KG1 (cell line): ENCODE results near the gene FRRS1L.
"Not testable (repeated sequence)": the region's sequence is repeated elsewhere in the genome, so short reads cannot be mapped to it uniquely, and the experiment has no call there.

Experiments
- DNase-seq: peaks from one replicate; lab custom pipeline; 2025; lab: John Stamatoyannopoulos, UW

FRRS1L gene

DNA sequence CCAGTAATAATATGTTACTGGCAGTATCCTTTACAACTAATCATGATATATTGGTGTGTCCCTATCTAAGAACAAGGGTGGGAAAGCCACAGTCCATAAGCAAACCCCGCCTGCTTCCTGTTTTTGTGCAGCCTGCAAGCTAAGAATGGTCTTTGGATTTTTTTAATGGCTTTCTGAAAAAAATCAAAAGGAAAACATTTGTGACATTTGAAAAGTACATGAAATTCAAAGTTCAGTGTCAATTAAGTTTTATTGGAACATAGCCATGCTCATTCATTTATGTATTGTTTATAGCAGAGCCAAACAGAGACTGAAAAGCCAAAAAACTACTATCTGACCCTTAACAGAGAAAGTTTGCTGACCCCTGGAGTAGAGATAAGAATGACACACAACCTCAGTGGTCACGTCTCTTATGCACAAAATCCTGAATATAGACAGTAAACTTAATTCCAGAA is 34.5 kb downstream of the FRRS1L start:
- no peak for DNase-seq

DNA sequence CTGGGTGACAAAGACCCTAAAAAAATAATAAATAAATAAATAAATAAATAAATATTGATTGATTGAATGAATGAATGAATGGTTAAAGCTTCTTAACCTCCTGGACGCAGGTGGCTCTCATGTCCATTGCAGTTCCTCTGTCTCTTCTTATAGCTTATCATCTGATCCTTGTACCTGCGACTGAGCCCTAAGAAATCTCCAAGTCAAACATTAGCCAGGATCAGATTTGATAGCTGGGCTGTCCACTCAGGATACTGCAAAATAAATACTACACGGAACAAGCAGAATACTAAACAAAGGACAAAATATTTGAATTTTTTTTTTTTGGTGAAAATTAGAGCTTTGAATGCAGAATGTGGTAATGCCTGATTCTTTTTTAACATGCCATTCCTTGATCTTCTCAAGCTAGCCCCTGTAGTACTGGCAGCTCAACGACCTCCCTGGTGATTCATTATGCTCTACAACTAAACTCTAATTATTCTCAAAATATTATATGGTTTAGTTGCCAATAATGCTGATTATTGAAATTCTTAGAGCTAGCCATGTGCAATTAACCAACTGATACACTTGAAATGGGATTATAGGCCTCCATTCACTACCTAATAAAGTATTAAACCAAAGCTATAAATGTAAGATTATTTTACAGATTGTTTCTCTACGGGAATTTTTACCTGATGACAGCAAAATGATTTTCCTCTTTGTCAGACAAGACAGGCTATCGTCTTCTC is 37.4 kb downstream of the FRRS1L start:
- DNase-seq = no peak

DNA sequence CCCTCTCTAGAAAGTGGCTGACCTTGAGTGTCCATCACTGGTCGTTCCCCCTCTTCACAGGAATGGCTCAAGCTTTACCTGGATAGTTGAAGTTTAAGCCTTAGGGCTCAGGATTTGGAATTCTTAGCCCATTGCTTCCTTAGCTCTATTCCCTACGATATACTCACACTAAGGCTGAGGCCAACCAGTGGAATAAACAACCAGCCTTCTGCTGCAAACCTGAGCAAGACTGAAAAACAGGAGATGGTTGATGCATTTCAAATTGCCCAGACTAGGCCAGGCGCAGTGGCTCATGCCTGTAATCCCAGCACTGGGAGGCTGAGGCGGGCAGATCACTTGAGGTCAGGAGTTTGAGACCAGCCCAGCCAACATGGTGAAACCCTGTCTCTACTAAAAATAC is 40.4 kb downstream of the FRRS1L start:
- DNase-seq = not testable (repeated sequence)

DNA sequence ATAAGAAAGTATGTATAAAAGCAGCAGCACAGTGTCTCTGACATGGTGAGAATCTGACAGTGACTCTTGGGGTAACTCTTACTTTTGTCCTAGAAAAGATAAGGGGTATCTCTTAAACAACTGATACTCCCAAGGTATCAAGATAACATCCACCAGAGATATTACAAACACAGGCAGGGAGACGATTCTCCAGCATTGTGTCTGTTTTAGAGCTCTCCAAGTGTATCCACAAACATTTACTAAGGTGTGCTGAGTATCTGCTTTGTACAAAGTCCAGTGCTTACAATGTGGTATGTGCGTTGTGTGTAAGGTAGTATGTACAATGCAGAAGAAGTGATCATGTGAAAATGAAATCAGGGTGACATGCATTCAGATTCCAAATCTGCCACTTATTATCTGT is 42.9 kb downstream of the FRRS1L start:
- no peak for DNase-seq

DNA sequence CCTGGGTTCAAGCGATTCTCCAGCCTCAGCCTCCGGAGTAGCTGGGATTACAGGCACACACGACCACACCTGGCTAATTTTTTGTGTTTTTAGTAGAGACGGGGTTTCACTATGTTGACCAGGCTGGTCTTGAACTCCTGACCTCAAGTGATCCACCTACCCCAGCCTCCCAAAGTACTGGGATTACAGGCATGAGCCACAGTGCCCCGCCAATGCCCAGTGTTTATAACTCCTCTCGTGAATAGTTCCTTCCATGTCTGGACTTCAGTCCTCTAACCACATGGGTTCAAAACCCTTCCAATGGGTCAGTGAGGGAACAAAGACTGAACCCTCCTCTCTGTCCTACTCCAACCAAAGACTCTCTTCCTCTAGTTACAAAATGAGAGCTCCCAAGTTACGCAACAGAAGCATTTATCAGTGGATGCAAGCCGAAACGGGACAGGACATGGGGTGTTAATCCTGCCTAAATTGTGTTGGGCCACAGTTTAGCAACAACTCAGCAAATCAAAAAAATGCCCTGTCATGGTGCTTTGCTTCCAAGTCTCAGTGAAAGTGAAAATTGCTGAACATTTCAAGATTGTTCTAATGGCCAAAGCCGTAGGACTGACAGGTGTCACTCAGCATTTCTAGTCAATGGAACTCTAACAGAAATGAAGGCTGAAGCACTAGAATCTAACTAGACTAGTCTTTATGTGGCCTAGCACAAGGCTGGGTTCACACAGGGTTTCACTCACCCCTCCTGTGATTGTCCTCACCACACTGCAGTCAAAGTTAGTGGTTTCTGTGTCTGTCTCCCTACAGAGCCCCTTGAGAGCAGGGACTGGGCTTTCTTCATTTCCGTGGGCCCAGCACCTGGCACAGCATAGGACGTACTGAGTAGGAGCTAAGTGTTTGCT is 44.1 kb downstream of the FRRS1L start:
- DNase-seq = no peak

DNA sequence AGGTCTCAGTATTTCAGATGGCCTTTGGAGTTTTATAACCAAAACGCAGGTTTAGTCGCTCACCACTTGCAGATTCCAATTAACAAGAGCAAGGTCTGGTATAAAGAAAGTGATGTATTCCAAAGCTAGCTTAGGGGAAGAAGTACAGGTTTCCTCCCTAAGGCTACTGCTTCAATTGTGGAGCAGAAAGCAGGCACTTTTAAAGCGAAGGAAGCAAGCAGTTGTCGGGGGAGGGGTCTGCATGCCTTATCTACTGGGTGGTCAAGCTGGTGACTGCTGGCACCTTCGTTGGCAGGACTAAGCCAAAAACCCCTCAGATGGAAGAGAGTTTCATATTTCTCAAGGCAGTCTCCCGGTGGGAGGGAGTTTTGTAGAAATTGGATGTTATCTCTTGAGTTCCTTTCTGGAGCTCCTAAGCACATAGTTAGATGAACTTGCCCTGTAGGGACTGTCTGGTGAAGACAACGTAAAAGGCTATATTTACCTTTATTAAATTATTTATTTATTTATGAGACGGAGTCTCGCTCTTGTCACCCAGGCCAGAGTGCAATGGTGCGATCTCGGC is 45.7 kb downstream of the FRRS1L start:
- DNase-seq = no peak

DNA sequence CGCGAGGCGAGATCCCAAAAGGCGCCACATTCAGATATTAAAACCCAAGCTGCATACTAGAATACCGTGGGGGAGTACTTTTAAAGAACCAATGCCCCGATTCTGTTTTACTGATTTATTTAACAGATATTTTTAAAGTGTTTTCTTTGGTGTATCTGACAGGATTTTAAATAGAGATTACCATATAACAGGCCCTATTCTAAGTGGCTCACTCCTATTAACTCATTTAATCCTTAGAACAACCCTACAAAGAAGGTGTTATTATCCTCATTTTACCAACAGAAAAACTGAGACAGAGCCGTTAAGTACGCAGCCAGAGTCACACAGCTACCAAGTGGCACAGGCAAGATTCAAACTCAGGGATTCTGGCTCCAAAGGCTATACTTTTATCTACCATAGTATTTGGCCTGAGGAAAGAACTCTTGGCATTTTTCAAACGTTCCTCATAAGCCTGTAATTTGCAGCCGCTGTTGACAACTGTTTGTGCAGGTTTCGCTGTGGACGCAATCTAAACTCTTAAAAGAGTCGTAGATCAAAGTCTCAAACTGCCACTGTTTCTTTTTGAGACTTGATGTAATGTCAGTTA is 46.8 kb downstream of the FRRS1L start:
- DNase-seq = no peak

DNA sequence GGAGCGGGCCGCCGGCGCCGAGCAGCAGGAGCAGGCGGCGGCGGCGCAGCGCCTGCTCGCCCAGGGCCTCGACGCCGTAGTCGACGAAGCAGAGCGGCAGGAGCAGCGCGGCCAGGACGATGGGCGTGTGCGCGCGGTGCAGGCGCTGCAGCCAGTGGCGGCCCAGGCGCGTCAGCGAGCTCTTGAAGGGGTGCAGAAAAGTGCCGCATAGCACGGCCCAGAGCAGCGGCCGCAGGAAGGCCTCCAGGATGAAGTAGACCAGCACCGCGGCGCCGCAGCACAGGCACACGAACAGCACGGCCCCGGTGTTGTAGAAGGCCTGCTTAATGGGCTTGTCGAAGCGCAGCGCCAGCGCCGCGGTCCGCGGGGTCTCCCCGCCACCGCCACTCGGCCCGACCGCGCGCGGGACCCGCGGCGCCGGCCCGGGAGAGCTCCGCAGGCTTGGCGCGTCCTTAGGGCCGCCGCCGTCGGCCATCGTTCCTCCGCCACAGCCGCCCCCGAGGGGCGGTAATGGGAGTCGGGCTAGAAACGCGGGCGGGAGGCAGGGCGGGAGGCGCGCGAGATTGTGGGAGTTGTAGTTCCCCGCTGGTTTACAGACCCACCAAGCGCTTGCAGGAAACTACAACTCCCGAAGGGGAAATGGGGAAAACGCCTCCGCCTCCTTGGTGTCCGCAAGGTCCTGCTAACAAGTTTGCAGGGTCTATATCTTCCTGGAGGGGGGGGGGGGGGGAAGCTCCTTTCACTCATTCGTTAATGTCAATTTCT is 47.4 kb downstream of the FRRS1L start, which contains the start of gene TMEM245:
TSS of gene TMEM245 (minus strand) at position 509 of the 765 bp plus-strand sequence. CDS start at position 475, 34 bp downstream.
- peak; percentile 85 for DNase-seq

DNA sequence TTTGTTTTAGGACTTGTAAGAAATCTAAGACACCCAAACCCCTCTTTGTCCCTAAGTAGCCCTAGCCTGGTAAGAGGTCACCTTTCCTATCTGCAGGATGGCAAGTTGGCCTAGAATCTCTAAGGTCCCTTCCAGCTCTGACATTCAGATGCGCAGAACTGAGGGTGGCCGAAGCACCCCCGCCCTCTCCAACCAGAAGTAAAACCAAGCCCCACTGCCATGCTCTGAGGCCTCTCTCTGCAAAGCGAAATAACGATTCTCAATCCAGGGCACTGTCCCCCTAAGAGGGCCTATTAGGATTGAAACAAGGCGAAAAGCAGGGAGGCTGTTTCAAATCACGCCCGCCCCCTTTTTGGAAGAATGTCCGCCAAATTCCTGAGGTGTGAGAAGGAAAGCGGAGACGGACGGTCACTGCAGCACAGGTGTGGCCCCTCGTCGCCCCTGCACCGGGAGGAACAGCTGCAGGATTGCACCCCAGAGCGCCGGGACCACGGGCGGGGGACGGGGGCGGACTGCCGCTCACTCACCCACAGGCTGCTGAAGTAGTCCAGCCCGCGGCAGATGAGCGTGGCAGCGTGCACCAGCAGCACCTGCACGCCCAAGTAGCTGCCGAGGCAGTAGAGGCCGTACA is 48.1 kb downstream of the FRRS1L start:
- no peak for DNase-seq

DNA sequence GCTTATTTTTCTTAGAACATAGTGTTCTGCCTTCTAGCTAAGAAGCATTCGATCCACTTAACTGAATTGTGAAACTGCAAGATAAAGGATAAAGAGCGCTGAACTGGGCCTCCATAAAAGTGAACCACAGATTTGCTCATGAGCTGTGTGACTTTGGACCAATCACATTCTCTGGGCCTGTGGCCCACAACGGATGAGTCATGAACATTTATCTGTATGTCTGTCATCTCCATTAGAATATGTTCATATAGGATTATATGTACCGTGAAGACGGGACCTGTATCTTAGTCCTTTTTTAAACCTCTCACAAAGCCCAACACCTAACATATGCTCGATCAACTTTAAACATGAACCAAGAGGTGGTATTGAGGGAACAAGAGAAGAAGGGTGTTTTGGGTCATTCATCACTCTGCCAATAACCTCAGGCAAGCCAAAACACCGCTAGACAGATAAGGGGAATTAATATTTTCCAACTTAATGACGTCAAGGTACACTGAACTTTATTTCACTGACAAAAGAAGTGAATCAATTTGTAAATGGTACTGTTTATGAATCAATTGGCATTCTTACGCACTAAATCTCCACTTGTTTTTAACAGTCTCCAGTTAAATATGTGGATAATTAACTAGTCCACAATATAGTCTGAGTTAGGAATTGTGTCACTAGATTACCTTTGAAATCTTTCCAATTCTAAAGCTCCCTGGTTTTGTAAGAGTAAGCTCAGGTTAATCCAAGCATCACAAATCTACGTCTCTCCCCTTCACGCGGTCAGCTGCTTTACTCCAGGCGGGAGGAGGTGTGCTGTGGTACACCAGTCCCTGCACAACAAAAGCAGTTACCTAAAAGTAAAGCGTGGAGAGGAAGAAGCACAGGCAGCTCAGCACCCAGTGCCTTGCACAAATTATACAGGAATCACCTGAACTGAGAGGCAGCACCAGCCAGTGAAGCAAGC is 48.9 kb downstream of the FRRS1L start:
- DNase-seq = no peak

DNA sequence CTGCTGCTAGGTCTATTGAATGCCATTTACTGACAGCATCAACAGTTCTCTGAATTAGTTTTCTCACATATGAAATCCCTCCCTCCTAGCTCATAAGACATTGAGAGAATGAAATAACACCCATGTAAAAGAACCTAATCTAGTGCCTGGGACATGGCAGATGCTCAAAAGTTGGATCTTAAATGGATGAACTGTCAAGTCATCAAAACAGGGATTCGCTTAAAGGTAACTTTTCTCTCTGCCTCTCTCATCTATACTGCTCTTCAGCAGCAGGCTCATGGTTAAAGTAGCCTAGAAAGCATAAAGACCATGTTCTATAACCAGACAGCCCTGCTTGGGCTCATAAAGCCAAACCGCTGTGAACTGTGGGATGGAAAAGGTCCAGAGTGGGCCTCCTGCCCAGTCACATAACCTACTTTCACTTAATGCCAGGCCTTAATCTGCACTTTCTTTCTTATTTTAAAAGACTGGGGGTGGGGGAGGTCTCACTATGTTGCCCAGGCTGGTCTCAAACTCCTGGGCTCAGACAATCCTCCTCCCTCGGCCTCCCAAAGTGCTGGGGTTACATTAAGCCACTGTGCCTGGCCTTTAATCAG is 51.0 kb downstream of the FRRS1L start:
- DNase-seq = no peak

DNA sequence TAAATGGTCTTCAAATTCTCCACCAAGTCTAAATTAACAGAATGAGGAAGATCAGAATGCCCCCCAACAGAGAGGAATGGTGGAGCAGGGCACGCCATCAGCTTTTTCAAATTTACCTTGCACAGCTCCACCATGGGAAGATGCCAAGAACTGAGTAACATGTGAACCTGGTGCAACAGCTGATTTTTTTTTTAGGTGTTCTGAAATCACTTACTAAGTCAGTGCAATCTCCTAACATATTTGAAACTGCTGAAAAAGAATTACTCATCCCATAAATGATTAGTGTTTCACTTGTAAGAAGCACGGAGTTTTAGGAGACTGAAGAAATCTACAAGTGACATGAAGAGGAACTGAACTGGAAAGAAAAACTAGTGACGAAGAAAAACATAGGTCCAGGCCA is 52.4 kb downstream of the FRRS1L start:
- no peak for DNase-seq

DNA sequence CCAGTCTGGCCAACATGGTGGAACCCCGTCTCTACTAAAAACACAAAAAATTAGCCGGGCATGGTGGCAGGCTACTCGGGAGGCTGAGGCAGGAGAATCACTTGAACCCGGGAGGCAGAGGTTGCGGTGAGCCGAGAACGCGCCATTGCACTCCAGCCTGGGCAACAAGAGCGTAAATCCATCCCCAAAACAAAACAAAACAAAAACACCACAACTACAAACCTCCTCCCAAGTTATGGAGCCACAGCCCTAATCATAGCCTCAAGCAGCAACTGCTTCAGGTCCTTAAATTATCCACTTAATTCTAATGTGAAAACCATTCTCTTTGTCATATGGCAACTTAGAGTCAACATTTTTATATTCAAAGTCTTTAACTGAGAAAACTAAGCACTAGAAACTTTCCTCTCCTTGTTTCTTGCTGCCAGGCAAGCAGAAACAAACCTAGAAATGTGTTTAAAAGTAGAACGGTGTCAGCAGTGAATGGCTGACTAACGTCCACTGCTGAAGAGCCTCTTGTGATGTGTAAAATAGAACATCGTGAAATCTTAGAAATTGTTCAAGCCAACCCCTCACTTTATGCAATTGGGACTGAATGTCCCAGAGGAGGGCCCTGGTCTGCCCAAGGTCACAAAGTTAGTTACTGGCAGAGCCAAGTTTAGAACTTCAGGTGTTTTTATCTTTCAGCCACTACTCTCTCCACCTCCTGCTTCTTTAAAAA is 53.0 kb downstream of the FRRS1L start:
- DNase-seq = no peak

DNA sequence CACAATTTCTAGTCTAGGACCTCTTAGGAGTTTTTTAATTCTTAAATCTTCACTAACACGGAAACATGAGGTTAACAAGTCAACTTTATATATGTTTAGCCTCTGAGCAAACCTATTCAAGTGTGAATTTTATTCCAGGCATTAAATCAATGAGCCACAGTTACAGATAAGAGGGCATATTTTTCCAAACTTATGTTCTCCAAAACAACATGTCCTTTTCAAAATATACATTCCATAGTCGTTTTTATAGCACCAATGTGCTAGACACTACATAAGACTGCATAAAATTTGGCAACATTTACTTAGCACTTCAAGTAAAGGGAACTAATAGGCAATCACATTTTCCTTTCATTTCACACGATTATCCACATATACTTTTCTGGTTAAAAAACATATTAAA is 53.8 kb downstream of the FRRS1L start:
- DNase-seq = no peak

DNA sequence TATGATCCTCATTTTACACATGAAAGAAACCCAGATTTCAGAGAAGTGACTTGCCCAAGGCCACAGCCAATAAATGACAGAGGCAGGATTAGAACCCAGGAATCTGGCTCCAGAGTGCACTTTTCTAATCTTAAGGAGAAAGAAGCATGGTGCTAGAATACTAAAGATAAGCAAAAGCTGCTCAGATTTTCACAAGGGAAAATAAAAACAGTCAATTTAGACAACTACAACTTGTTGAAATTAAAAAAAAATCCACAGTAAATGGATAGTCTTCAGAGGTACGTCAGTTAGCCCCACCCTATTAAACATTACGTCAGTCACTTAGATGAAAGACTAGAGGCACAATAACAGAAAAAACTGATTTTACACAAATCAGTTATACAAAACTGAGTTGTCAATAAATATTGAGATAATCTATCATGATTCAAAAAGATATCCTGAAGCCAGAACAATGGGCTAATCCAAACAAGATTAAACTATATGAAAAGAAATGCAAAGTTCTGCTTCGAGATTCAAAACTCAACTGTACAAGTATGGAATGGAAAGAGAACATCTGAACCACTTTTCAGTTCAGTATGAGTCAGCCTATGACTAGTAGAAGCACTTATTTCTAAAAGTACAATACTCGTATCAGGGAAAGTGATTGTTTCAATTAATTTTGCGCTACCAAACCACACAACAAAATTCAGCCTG is 56.6 kb downstream of the FRRS1L start:
- no peak for DNase-seq

DNA sequence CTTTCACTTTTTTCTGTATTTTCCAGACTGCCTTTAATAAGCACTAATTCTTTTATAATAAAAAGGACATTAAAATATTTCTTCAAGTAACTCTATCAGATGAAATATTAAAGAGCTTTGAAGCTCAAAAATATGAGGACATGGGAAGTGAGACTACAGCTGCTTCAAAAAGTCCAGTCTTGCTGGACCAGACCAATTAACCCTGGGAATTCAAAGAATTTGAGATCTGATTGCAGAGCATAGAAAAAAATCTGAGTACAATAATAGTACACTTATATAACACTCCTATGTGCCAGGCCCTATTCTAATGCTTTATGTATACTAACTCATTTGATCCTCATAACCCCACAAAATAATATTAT is 57.1 kb downstream of the FRRS1L start:
- no peak for DNase-seq

DNA sequence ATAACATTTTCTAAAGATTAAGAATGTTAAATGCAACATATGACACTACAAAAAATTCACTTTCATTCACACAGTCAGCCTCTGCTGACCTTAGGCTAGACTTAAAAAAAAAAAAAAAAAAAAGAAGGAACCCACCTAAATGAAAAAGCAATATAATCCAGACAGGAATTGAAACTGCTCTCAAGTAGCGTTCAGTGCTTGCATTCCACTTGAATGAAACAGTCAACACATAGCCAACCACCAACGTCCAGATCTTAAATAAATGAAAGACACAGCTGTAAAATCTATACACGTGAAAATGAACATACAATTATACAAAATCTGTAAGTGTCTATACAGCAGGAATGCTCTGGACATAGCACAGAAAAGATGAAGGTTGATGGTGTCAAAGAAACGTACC is 58.7 kb downstream of the FRRS1L start:
- no peak for DNase-seq
